Endodermal cell (in vitro differentiated cells): ENCODE data around the gene SH2D3C. TPM values are rescaled to one million over a fixed set of nuclear protein-coding genes. Genes with fewer than 3 reads are reported as not detected.
A peak's percentile ranks its signal among the peaks of the same experiment; 100 is the strongest.

Experiments used
- DNase-seq: peaks from one replicate; pipeline ENCODE4 v3.0.0-alpha.2; 2017
- H3K27ac ChIP-seq: 2 replicates; pipeline ENCODE4 v1.5.1; 2013; ENCODE audit warnings: mild to moderate bottlenecking, low read depth, low read length, moderate library complexity
- H3K27me3 ChIP-seq: 2 replicates; pipeline ENCODE4 v1.6.1; 2013; ENCODE audit warnings: mild to moderate bottlenecking, low read length, moderate library complexity; ENCODE audit not compliant: insufficient read depth, control insufficient read depth, poor library complexity, severe bottlenecking
- H3K36me3 ChIP-seq: 2 replicates; pipeline ENCODE4 v1.7.0; 2013; ENCODE audit warnings: mild to moderate bottlenecking, low read length, moderate library complexity; ENCODE audit not compliant: control insufficient read depth, insufficient read depth
- H3K4me1 ChIP-seq: one replicate; pipeline ENCODE4 v1.7.0; 2013; ENCODE audit warnings: low read length; ENCODE audit not compliant: control insufficient read depth, insufficient read depth
- H3K4me3 ChIP-seq: 2 replicates; pipeline ENCODE4 v1.5.1; 2013; ENCODE audit warnings: mild to moderate bottlenecking, low read length, moderate library complexity
- H3K9ac ChIP-seq: 2 replicates; pipeline ENCODE4 v1.6.1; 2013; ENCODE audit warnings: mild to moderate bottlenecking, low read length, moderate library complexity; ENCODE audit not compliant: poor library complexity, severe bottlenecking; ENCODE audit errors: extremely low read depth
- H3K9me3 ChIP-seq: 2 replicates; pipeline ENCODE4 v1.6.1; 2013; ENCODE audit warnings: mild to moderate bottlenecking, low read length, moderate library complexity; ENCODE audit not compliant: control insufficient read depth
- H3K27ac Mint-ChIP-seq: 2 replicates; pipeline ENCODE4 v1.8.0; 2020; ENCODE audit warnings: mixed read lengths
- H3K27me3 Mint-ChIP-seq: 2 replicates; pipeline ENCODE4 v1.8.0; 2021; ENCODE audit warnings: mild to moderate bottlenecking, mixed read lengths; ENCODE audit not compliant: insufficient read depth
- H3K36me3 Mint-ChIP-seq: 2 replicates; pipeline ENCODE4 v1.8.0; 2020; ENCODE audit warnings: low read depth, mixed read lengths
- H3K4me1 Mint-ChIP-seq: 2 replicates; pipeline ENCODE4 v1.8.0; 2020; ENCODE audit warnings: mixed read lengths
- H3K4me3 Mint-ChIP-seq: 2 replicates; pipeline ENCODE4 v1.8.0; 2020; ENCODE audit warnings: mild to moderate bottlenecking, moderate library complexity, mixed read lengths
- H3K9me3 Mint-ChIP-seq: 2 replicates; pipeline ENCODE4 v1.8.0; 2020; ENCODE audit warnings: mild to moderate bottlenecking, mixed read lengths
- CTCF ChIP-seq: fragments of 200-600 bp; sonication (generic); conservative IDR thresholded peaks from 2 replicates; pipeline ENCODE4 v1.5.0; 2021; ENCODE audit warnings: antibody characterized with exemption, mild to moderate bottlenecking
- WGBS, 2 experiments: methylation state at CpG; one replicate each; pipeline versions ENCODE4 v1.1.5 to v1.1.7; 2013; ENCODE audit warnings: missing lambda C conversion rate in 2 of 2, mixed read lengths in 1 of 2; ENCODE audit not compliant: insufficient coverage in 1 of 2, insufficient read length in 1 of 2; 5-methylcytosine and 5-hydroxymethylcytosine counted together
- total RNA-seq, 2 donors: library from RNA; stranded (reverse); fragmentation: NEBNext Ultra II Directional in 1 of 2; extraction: Animal tissue kit (Norgen Biotek cat#: 25700) in 1 of 2; gene quantifications; 2 replicates in 1 of 2; 3 replicates in 1 of 2; pipeline ENCODE4 v1.2.1, GENCODE V29; 2021

The SH2D3C gene
- total RNA-seq, 2 donors from 2014 or later: 0.77 to 1.4 TPM

- H3K9ac ChIP-seq: no peak overlapping the region
- Mint-ChIP-seq H3K36me3 (no peaks in the 10 kb centered on the region), H3K27me3 (no peaks in the 10 kb centered on the region), H3K4me1 (no peaks in the 10 kb centered on the region), H3K4me3 (no peak overlapping the region), H3K9me3 (no peaks in the 10 kb centered on the region), H3K27ac (no peak overlapping the region)
- 85 to 89% methylated on average over 5 of the region's 5 CpGs for WGBS, 2 experiments
- H3K36me3 ChIP-seq: no peaks in the 10 kb centered on the region
- no peak for DNase-seq
- no peaks in the 10 kb centered on the region for H3K4me1 ChIP-seq
- H3K27ac ChIP-seq: no peak overlapping the region
- no peak for TF ChIP-seq CTCF
- no peaks in the 10 kb centered on the region for H3K9me3 ChIP-seq
- no peak overlapping the region for H3K4me3 ChIP-seq
- no peaks in the 10 kb centered on the region for H3K27me3 ChIP-seq
Observed at GRCh38 chr9:127700594-127701255, 77.7 kb downstream of the SH2D3C start.

GRCh38 chr9:127700140-127700539 is 78.3 kb downstream of the SH2D3C start:
- no peak overlapping the region for H3K4me3 Mint-ChIP-seq
- H3K9ac ChIP-seq: no peak overlapping the region
- no peaks in the 10 kb centered on the region for H3K27me3 ChIP-seq
- H3K36me3 ChIP-seq: no peaks in the 10 kb centered on the region
- H3K27ac Mint-ChIP-seq: no peak overlapping the region
- no peaks in the 10 kb centered on the region for H3K4me1 ChIP-seq
- H3K27me3 Mint-ChIP-seq: no peaks in the 10 kb centered on the region
- no peaks in the 10 kb centered on the region for H3K9me3 ChIP-seq
- no peak for DNase-seq
- H3K4me3 ChIP-seq: no peak overlapping the region
- H3K9me3 Mint-ChIP-seq: no peaks in the 10 kb centered on the region
- H3K27ac ChIP-seq: no peak overlapping the region
- no peak for TF ChIP-seq CTCF
- no peaks in the 10 kb centered on the region for H3K4me1 Mint-ChIP-seq
- WGBS, 2 experiments: 88 to 95% methylated on average over 2 of the region's 2 CpGs
- H3K36me3 Mint-ChIP-seq: no peaks in the 10 kb centered on the region

GRCh38 chr9:127698985-127699670 is 79.3 kb downstream of the SH2D3C start:
- H3K27ac Mint-ChIP-seq: peak overlapping the region; percentile 90
- H3K4me3 Mint-ChIP-seq: peak overlapping the region; percentile 61
- H3K4me3 ChIP-seq: peak overlapping the region; percentile 3
- H3K4me1 ChIP-seq: no peaks in the 10 kb centered on the region
- no peaks in the 10 kb centered on the region for H3K36me3 Mint-ChIP-seq
- H3K4me1 Mint-ChIP-seq: no peaks in the 10 kb centered on the region
- no peaks in the 10 kb centered on the region for H3K36me3 ChIP-seq
- TF ChIP-seq CTCF: peak; percentile 49
- H3K27me3 ChIP-seq: no peaks in the 10 kb centered on the region
- 42 to 55% methylated on average over 30 to 41 of the region's 41 CpGs for WGBS, 2 experiments
- H3K9me3 Mint-ChIP-seq: no peaks in the 10 kb centered on the region
- H3K27ac ChIP-seq: no peak overlapping the region
- H3K27me3 Mint-ChIP-seq: no peaks in the 10 kb centered on the region
- H3K9ac ChIP-seq: no peak overlapping the region
- peak; percentile 98 for DNase-seq
- H3K9me3 ChIP-seq: no peaks in the 10 kb centered on the region
